Glomerular endothelial cell (primary cell): Measurements from ENCODE around the gene SLC22A12. TPM values are rescaled to one million over a fixed set of nuclear protein-coding genes. Genes with fewer than 3 reads are reported as not detected.
A peak's percentile ranks its signal among the peaks of the same experiment; 100 is the strongest.

Experiments
- DNase-seq: peaks from one replicate; pipeline ENCODE4 v3.0.0-alpha.2; 2011; ENCODE audit warnings: low read depth, low spot score; ENCODE audit errors: extremely low read depth
- total RNA-seq: library from RNA; depleted of rRNA; stranded (reverse); fragments of >200 nt; gene quantifications from 2 replicates; pipeline ENCODE4 v1.2.3, GENCODE V29; 2015

Gene SLC22A12
- total RNA-seq, 1 donor from 2014 or later = not detected

DNA sequence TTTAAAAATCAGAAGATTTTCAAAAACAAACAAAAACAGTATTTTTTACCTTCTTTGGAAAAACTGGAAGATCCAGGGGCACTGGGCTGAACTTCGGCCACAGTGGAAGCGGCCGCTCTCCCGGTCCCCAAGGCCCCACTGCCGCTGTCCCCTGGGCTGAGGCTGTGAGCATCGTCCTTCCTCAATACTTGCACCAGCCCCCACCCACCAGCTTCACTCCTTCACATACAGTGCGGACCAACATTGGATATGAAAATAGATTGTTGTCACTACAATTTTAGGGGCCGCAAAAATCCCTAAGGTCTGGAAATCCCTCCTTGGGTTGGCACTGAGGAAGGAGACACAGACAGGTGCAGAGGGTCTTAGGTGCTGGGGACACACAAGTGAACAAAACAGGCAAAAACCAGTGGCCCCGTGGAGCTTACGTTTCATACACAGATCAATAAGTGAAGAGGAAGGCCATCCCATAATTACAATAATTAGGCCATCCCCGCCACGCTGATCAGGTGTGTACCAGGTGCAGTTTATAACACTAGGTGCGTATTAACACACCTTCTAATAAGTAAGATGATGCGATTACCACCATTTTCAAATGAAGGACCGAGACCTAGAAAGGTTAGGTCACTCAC lies 28.2 kb upstream of the SLC22A12 start:
- no peak for DNase-seq

DNA sequence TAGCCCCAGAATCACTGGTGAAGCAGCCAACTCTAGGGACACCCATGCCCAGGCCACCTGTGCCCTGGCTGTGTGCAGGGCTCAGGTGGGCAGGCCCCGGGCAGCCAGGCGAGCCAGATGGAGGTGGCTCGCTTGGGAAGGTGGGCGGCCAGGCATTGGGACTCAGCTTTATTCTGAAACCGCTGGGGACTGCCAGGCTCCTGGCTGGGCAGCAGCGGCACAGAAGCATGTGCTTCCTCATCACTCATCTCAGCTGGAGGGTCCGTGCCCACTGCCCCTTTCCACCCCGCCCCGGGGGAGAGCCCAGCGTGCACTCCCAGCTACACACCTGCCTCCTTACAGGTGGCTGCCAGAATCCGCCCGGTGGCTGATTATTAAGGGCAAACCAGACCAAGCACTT lies 27.1 kb upstream of the SLC22A12 start:
- no peak for DNase-seq

DNA sequence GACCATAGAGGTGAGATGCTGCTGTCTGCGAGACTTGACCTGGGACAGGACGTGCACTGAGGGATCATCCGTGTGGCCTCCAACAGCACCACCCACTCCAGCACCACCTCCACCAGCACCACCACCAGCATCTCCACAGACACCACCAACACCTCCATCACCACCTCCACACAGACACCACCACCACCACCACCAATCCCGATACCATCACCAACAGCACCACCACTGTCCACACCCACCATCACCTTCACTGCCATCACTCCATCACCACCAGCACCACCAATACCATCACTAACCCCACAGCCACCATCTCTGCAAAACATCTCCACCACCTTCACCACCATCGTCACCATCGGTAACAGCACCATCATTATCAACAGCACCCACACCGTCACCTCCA lies 26.6 kb upstream of the SLC22A12 start:
- DNase-seq = no peak

DNA sequence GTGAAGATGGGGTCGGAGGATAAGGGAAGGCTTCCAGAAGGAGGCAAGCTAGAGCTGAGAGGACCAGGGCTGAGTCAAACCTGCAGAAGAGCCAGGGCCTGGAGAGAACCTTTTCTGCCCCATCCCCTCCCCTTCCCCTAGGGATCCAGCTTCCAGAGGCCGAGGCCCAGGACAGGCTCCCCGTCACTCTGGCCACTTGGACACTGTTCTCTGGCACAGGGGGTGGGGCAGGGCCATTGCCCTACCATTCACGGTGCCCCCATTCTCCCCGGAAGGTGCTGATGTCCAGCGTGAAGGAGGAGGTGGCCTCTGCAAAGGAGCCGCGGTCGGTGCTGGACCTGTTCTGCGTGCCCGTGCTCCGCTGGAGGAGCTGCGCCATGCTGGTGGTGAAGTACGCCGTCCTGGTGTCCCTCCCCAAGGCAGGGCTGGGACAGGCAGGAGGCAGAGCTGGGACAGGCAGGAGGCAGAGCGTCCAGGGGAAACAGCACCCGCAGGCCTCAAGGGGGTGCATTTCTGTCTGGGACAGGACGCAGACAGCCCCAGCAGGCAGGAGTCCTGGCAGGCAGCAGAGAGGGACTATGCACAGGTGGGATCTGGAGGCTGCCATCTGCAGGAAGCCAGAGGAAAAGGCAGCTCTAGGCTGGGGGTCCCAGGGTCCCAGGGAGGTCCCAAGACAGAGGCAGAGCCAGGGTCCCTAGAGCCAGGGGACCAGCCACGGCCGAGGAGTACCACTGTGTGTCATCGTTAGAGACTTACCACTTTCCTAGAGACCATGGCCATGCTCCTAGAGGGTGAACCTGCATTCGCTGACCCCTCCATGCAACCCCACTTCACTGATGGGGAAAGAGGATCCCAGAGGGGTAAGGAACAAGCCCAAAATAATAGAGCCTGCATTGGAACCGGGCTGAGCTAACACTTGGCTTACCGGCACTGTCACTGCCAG lies 25.8 kb upstream of the SLC22A12 start:
- DNase-seq = no peak

DNA sequence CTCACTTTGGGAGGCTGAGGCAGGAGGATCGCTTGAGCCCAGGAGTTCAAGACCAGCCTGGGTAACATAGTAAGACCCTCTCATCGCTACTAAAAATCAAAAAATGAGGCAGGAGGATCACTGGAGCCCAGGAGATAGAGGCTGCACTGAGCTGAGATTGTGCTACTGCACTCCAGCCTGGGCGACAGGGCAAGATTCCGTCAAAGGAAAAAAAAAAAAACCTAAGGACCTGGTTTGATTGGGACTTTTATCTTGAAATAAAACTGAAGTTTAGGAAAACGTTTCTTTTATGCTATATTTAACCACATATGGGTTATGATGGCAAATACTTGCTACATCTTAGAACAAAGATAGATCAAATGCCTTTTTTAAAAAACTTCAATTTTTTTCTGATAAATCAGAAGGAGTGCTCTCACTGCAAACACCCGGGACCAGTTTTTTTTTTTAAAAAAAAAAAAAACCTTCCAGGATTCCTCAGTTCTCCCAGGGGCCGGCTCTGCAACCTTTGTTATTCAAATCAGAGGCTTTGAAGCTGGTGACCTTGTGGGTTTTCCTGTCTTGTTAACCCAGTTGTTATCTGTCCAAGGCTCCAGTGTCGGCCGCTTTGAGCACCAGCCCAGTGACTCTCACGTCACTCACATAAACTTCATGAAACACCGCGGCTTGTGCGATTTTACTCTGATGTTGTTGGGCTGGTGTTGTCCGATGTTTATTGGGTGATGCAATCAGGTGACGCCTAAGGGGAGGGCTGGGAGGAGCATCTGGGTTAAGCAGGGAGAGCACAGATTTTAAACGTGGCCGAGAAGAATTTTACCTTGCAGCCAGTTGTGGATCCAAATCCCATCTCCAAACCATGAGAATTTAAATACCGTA lies 24.7 kb upstream of the SLC22A12 start:
- peak; percentile 14 for DNase-seq

DNA sequence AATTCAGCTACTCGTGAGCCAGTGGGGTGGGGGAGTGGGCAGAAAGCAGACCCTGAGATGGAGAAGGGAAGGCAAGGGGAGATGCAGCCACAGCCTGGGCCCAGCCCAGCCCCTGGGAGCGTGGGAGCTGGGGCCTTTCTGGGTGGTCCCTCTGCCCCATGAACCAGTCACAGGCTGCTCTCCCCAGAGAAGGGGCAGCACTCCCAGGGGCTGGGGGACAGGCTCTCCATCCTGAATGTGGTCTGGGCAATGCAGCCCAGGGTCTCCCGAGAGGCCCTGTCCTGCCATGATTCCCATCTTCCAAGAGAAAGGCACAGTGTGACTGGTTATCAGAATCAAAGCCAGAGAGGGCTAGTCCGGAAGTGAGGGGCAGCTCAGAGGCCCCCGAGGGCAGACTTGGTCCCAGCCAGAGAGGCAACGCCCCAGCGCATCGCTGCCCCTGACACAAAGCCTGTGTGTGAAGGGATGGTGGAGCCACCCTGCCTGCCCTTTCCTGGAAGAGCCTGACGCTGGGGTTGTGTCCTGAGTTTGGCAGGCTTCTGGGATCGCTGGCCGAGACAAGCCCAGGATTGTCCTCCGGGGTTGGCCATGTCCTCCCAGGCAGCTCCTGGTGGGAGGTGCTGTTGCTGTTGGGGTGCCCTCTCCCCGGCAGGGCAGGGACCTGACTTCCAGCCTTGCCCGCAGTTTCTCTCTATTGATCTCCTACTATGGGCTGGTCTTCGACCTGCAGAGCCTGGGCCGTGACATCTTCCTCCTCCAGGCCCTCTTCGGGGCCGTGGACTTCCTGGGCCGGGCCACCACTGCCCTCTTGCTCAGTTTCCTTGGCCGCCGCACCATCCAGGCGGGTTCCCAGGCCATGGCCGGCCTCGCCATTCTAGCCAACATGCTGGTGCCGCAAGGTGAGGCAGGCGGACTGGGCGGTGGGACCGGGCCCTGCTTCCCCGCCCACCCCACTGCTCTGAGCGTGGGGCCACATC lies 23.8 kb upstream of the SLC22A12 start:
- no peak for DNase-seq

DNA sequence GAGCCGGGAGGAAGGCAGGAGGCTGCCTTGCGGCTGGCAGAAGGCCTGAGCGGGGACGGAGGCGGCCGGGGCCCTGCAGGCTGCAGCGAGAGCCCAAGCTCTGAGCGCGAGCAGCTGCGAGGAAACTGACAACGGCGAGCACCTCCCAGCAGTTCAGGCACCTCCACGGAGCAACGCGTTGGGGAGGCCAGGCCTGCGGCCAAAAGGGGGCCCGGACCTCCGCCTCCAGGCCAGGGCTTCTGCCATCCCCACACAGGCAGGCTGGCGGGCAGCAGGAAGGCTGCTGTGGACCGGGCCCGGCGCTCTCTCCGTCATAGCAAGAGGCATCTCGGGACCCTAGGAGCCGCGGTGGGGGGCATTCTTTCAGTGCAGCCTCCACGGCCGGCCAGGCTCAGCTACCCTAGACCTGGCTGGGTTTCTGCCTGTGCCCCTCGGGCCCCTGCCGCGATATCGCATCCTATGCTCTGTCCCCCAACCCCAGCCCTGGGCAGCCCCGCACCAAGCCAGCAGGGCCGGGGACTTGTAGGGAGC lies 22.9 kb upstream of the SLC22A12 start:
- DNase-seq = no peak

DNA sequence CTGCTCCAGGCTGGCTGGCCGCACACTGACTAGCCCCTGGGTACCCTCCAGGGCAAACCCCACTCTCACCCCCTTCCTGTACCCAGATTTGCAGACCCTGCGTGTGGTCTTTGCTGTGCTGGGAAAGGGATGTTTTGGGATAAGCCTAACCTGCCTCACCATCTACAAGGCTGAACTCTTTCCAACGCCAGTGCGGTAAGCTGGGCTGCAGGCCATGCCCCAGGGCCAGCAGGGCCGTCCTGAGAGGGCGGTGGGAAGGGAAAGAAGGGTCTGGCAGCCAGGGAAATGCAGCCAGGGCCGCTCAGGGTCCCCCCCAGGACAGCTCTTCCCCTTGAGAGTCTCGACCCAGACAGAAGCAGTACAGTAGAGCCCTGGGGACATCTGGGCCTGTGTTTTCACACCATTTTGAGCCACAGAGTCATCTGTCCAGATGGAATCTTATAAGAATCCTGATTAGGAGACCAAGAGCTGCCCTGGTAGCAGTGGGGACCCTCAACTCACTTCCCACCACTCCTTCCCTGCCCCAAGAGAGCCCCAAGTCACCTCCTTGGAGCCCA lies 22.4 kb upstream of the SLC22A12 start:
- DNase-seq = no peak

DNA sequence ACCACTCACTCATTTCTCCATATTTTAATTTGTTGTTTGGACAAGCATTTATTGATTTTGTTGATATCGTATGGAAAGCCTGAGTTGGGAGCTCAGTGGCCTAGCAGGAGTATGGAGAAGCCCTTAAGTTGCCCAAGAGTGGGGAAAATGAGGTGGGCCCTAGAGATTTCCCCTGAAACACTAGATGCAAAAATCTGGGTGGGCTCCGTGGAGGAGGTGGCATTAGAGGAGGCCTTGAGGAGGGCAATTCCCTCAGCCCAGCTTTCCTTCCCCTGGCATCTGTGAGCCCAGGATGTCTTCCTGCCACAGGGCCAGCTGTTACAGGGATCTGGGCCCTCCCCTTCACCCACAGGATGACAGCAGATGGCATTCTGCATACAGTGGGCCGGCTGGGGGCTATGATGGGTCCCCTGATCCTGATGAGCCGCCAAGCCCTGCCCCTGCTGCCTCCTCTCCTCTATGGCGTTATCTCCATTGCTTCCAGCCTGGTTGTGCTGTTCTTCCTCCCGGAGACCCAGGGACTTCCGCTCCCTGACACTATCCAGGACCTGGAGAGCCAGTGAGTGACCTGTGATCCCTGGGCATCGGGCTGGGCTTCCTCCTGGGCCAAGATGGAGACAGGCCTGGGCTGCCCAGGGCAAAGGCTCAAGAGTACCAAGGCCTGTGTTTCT lies 21.6 kb upstream of the SLC22A12 start:
- DNase-seq = no peak

DNA sequence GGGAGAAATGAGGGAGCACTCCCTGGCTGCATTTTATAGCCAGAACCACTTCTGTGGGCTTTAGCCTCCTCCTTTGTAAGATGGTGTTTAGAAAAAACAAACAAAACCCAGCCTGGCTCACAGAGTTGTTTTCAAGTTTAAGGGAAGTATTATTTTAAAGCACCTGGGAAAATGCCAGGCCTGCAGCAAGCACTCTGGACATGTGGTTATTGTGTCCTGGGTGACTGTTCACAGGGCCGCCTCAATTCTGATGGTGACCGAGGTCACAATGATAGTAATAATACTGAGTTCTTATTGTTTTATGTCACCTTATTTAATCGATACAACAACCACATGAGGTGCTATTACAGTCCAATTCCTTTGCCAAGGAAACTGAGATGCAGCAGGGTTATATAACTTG lies 20.7 kb upstream of the SLC22A12 start:
- no peak for DNase-seq

DNA sequence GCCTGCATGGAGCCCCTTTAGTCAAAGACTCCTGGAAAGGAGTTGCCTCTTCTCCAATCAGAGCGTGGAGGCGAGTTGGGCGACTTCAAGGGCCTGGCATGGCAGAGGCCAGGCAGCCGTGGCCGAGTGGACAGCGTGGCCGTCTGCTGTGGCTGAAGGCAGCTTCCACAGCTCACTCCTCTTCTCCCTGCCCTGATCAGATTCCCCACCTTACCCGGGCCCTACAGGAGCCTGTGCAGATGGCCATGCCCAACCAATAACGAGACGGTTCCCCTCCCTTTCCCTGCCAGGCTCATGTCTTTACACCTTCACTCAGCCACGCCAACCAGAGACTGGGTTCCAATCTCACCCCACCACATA lies 20.0 kb upstream of the SLC22A12 start:
- DNase-seq = no peak

DNA sequence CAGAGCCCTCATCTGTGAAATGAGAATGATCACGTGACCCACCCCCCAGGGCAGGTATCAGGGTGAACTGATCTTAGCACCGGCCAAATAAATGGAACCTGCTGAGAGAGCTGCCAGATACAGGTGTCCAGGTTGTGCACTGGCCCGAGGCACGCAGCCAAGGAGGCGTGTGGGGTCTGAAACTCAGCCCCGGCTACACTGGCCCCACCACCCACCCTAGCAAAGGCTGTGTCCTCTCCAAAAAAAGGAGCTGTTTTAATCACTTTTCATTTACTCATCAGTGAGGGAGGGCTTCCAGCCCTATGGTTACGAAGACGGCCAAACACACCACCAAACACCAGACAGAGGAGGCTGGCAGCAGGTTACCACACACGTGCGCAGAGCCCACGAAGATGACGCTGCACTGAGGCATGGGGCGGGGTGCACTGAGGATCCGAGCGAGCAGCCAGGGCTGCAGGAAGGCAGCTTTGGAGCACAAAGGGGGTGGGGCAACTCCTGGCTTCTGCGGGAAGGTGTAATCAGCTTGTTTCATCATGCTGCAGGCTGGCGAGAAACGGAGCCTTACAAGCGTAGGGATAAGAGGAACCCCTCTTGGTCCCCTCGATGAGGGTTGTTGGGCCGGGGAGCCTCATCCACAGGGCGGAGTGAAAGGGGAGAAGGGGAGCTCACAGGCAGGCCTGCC lies 19.5 kb upstream of the SLC22A12 start:
- no peak for DNase-seq

DNA sequence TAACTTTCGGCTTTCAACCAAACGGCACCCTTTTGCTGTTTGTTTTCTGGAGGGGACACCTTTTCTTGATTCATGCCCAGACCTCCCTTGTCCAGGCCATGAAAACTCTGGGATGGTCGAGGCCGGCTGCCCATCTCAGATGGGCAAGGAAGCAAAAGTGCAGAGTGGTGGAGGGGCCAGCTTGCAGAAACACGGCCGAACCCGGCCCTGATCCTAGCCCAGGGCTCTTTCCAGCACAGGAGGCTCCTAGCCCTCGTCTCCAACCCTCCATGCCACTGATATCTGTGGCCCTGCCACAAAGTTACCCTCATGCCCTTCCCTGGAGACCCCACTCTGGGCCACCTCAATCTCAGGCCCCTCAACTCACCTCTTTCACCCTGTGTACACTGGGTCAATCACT lies 18.9 kb upstream of the SLC22A12 start:
- no peak for DNase-seq

DNA sequence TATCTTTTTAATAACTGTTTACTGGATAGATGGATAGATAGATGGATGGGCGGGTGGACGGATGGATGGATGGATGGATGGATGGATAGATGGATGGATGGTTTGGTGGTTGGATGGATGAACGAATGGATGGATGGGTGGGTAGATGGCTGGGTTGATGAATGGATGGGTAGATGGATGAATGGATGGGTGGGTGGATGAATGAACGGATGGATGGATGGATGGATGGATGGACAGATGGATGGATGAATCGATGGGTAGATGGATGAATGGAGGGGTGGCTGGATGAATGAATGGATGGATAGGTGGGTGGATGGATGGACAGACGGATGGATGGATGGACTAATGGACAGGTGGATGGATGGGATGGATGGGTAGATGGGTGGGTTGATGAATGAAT lies 13.8 kb upstream of the SLC22A12 start:
- no peak for DNase-seq

DNA sequence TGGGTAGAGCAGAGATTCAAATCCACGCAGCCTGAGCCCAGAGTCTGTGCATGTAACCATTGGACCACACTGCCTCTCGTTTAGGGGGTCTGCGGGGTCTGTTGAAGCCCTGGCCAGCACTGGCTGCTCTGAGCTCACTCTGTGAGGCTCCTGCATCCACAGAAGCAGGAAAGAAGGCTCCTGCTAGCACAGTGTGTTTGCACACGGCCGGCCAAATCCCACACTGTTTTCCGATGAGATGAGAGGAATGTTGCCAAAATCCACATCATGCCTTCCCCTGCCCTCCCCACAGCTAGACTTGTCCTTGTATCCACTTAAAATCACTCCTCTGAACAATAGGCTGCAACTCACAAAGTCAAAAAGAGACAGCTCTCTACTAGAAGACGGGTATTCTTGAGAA lies 10.6 kb upstream of the SLC22A12 start:
- DNase-seq = no peak

DNA sequence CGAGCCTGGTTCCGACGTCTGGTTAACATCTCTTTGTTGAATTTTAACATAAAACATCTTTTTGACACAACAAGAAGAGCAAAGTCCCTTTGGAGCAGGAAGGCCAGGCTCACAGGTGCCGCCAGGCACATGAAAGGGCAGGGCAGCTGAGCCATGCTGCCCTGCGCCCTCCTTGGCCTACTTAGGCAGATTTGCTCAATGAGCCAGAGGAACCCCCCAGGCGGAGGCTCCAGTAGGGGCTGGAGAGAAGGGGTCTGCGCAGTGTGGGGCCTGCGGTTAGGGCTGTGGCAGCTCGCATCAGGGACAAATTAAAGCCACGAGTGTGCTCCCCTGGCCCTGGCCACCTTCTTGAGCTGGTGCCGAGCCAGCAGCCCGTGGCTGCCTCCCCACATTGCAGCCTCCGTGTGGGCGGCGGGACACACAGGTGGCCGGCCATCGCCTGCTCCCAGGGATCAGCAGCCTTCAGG lies 9.9 kb upstream of the SLC22A12 start:
- no peak for DNase-seq

DNA sequence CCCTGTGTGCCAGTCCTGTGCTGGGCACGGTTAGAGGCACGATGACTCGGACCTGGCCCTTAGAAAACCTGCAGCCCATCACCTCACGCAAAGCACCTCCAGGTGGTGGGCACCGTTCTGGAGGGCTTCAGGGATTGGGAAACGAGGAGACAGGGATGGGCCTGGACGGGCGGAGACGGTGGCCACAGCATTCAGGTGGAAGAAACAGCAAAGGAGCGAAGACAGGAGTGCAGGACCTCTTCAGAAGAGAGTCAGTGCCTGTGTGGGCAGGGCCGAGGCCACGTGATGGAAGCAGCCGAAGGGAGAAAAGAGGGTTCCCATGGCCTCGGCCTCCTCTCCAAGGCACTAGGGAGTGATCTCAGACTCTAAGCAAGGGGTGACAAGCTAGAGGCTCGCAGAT lies 8.1 kb upstream of the SLC22A12 start:
- DNase-seq = no peak
